HepG2 (cell line): ENCODE data around the gene DENND2A. TPM values are rescaled to one million over a fixed set of nuclear protein-coding genes. Genes with fewer than 3 reads are reported as not detected.

Experiments
- ATAC-seq: fragments of 200-7000 bp; cut with Tn5 transposase; 3 replicates; pipeline ENCODE4 v1.9.1; 2020; ENCODE audit warnings: mild to moderate bottlenecking, moderate library complexity
- BruUV-seq: library from RNA; stranded (reverse); fragments of 400-500 nt; replicated peaks from 2 replicates; lab custom pipeline; 2021; lab: Mats Ljungman, UMichigan
- CTCF ChIA-PET: fragments of 300-600 bp; formaldehyde crosslinking; extraction: SDS; loops from one replicate; lab custom pipeline; 2021; ENCODE audit warnings: low total read pairs, inconsistent platforms, low intra/inter-chr PET ratio; lab: Yijun Ruan, JAX
- POLR2A ChIA-PET: fragments of 350-600 bp; sonication (Branson Sonifier 250); formaldehyde crosslinking; loops from one replicate; lab custom pipeline; 2020; ENCODE audit warnings: antibody characterized with exemption, inconsistent platforms; lab: Yijun Ruan, JAX
- DNase-seq: peaks from one replicate; pipeline ENCODE4 v3.0.0-alpha.2; 2015; ENCODE audit warnings: low spot score
- FAIRE-seq: peaks from 3 replicates; lab custom pipeline; 2011; peaks lifted over from hg19 to GRCh38; lab: Jason Lieb, UNC
- H2AFZ ChIP-seq: one replicate; pipeline ENCODE4 v1.6.1; 2011; ENCODE audit warnings: low read length, inconsistent platforms
- H3K27ac ChIP-seq: fragments of 300-600 bp; 3 replicates; pipeline ENCODE4 v1.8.0; 2011; ENCODE audit warnings: mixed run types, mild to moderate bottlenecking, mixed read lengths, low read length, inconsistent platforms; ENCODE audit not compliant: insufficient read depth; ENCODE audit errors: extremely low read length
- H3K27me3 ChIP-seq, 2 experiments: fragments of 200-600 bp in 1 of 2; 2 replicates in 1 of 2; 3 replicates in 1 of 2; pipeline versions ENCODE4 v1.6.0 to v1.8.0; 2011; ENCODE audit warnings: low read length in 2 of 2, mild to moderate bottlenecking in 2 of 2, moderate library complexity in 2 of 2, inconsistent platforms in 1 of 2; ENCODE audit not compliant: insufficient read depth in 2 of 2, control insufficient read depth in 1 of 2
- H3K36me3 ChIP-seq, 2 experiments: fragments of 200-600 bp in 1 of 2; replicated peaks in 1 of 2; 2 replicates in 1 of 2; 3 replicates in 1 of 2; pipeline versions ENCODE4 v1.5.1 to v1.8.0; 2011; ENCODE audit warnings: low read length in 2 of 2, inconsistent platforms in 1 of 2; ENCODE audit not compliant: insufficient read depth in 2 of 2, control insufficient read depth in 1 of 2
- H3K4me1 ChIP-seq: 2 replicates; pipeline ENCODE4 v1.5.1; 2012; ENCODE audit warnings: low read length, inconsistent platforms; ENCODE audit not compliant: insufficient read depth
- H3K4me2 ChIP-seq: 2 replicates; pipeline ENCODE4 v1.6.0; 2011; ENCODE audit warnings: low read depth, low read length, inconsistent platforms
- H3K4me3 ChIP-seq, 3 experiments: fragments of 200-600 bp in 1 of 3; sonication (generic), shearing (Covaris generic) in 1 of 3; replicated peaks in 1 of 3; 2 replicates each; pipeline ENCODE4 v1.5.1; 2011 to 2016; ENCODE audit warnings: low read length in 3 of 3, inconsistent platforms in 2 of 3, low read depth in 2 of 3, mild to moderate bottlenecking in 2 of 3, control low read depth in 1 of 3, mixed read lengths in 1 of 3; ENCODE audit not compliant: insufficient read depth in 1 of 3
- H3K79me2 ChIP-seq: one replicate; pipeline ENCODE4 v1.6.1; 2011; ENCODE audit warnings: low read length, inconsistent platforms; ENCODE audit not compliant: insufficient read depth
- H3K9ac ChIP-seq: 2 replicates; pipeline ENCODE4 v1.6.0; 2011; ENCODE audit warnings: mild to moderate bottlenecking, low read depth, low read length, inconsistent platforms; ENCODE audit not compliant: insufficient read depth
- H3K9me3 ChIP-seq: 2 replicates; pipeline ENCODE4 v1.5.1; 2012; ENCODE audit warnings: mild to moderate bottlenecking, low read length
- H4K20me1 ChIP-seq: 2 replicates; pipeline ENCODE4 v1.6.0; 2011; ENCODE audit warnings: inconsistent platforms, mild to moderate bottlenecking, low read length, moderate library complexity; ENCODE audit not compliant: insufficient read depth
- ATF7-NPFF ChIP-seq: sonication (generic); formaldehyde crosslinking; IDR thresholded peaks from 2 replicates; pipeline ENCODE4 v1.8.1; 2023; ENCODE audit warnings: mild to moderate bottlenecking, low read depth, missing genetic modification reagents, moderate library complexity
- DMAP1 ChIP-seq: IDR thresholded peaks from 2 replicates; pipeline ENCODE4 v1.6.1; 2016
- FOSL1 ChIP-seq: sonication (generic); formaldehyde crosslinking; IDR thresholded peaks from 2 replicates; pipeline ENCODE4 v1.9.0; 2021; ENCODE audit warnings: missing genetic modification reagents, borderline replicate concordance
- HNRNPLL ChIP-seq: fragments of 200-400 bp; formaldehyde crosslinking; IDR thresholded peaks from 2 replicates; pipeline ENCODE4 v1.6.1; 2017; ENCODE audit warnings: mild to moderate bottlenecking, low read depth, low read length; ENCODE audit not compliant: poor library complexity, severe bottlenecking
- MIER3 ChIP-seq: IDR thresholded peaks from 2 replicates; pipeline ENCODE4 v1.6.1; 2016; ENCODE audit warnings: missing compliant biosample characterization, borderline replicate concordance
- MTF1 ChIP-seq: sonication (generic); formaldehyde crosslinking; IDR thresholded peaks from 2 replicates; pipeline ENCODE4 v1.5.0; 2020; ENCODE audit warnings: missing genetic modification reagents
- NFYB ChIP-seq: sonication (generic); formaldehyde crosslinking; IDR thresholded peaks from 2 replicates; pipeline ENCODE4 v1.4.0; 2020; ENCODE audit warnings: missing genetic modification reagents
- PLRG1 ChIP-seq: fragments of 450-650 bp; conservative IDR thresholded peaks from 2 replicates; pipeline ENCODE4 v1.6.1; 2016
- PRMT3 ChIP-seq: sonication (generic); formaldehyde crosslinking; IDR thresholded peaks from 2 replicates; pipeline ENCODE4 v1.8.1; 2022; ENCODE audit warnings: low read depth, mild to moderate bottlenecking, moderate library complexity, missing genetic modification reagents, borderline replicate concordance
- REPIN1 ChIP-seq: sonication (generic); formaldehyde crosslinking; IDR thresholded peaks from 2 replicates; pipeline ENCODE4 v1.8.0; 2022; ENCODE audit warnings: missing genetic modification reagents, low read depth, mild to moderate bottlenecking, borderline replicate concordance
- SETDB1 ChIP-seq: sonication (generic); formaldehyde crosslinking; IDR thresholded peaks from 2 replicates; pipeline ENCODE4 v1.5.1; 2020; ENCODE audit warnings: missing genetic modification reagents, mild to moderate bottlenecking, borderline replicate concordance
- TBL1XR1 ChIP-seq: fragments of 150-350 bp; IDR thresholded peaks from 2 replicates; pipeline ENCODE4 v1.6.1; 2014; ENCODE audit warnings: borderline replicate concordance, low read length; ENCODE audit not compliant: partially characterized antibody
- TEAD2 ChIP-seq: sonication (generic); formaldehyde crosslinking; IDR thresholded peaks from 2 replicates; pipeline ENCODE4 v1.9.0; 2021; ENCODE audit warnings: missing genetic modification reagents
- ZBTB20 ChIP-seq: sonication (generic); formaldehyde crosslinking; IDR thresholded peaks from 2 replicates; pipeline ENCODE4 v1.8.1; 2023; ENCODE audit warnings: missing genetic modification reagents, low read depth, mild to moderate bottlenecking, borderline replicate concordance
- ZIK1 ChIP-seq: sonication (generic); formaldehyde crosslinking; IDR thresholded peaks from 2 replicates; pipeline ENCODE4 v1.5.0; 2020; ENCODE audit warnings: mild to moderate bottlenecking, low read depth, missing genetic modification reagents, borderline replicate concordance
- ZNF441 ChIP-seq: sonication (generic); formaldehyde crosslinking; IDR thresholded peaks from 2 replicates; pipeline ENCODE4 v1.7.0; 2021; ENCODE audit warnings: missing genetic modification reagents, borderline replicate concordance
- ZNF562 ChIP-seq: sonication (generic); formaldehyde crosslinking; IDR thresholded peaks from 2 replicates; pipeline ENCODE4 v1.8.0; 2022; ENCODE audit warnings: missing genetic modification reagents, borderline replicate concordance
- ZNF569 ChIP-seq: sonication (generic); formaldehyde crosslinking; IDR thresholded peaks from 2 replicates; pipeline ENCODE4 v1.5.0; 2020; ENCODE audit warnings: mild to moderate bottlenecking, missing genetic modification reagents, moderate library complexity, borderline replicate concordance
- ZNF598 ChIP-seq: sonication (generic); formaldehyde crosslinking; IDR thresholded peaks from 2 replicates; pipeline ENCODE4 v1.5.1; 2020; ENCODE audit warnings: mild to moderate bottlenecking, missing genetic modification reagents, borderline replicate concordance
- ZNF678 ChIP-seq: sonication (generic); formaldehyde crosslinking; IDR thresholded peaks from 2 replicates; pipeline ENCODE4 v1.4.0; 2020; ENCODE audit warnings: mild to moderate bottlenecking, missing genetic modification reagents
- ZSCAN21 ChIP-seq: sonication (generic); formaldehyde crosslinking; IDR thresholded peaks from 2 replicates; pipeline ENCODE4 v1.8.0; 2022; ENCODE audit warnings: mild to moderate bottlenecking, missing genetic modification reagents, moderate library complexity, borderline replicate concordance
- WGBS: methylation state at CpG from one replicate; pipeline ENCODE4 v1.1.6; 2017; ENCODE audit warnings: low lambda C conversion rate; 5-methylcytosine and 5-hydroxymethylcytosine counted together
- in situ Hi-C: cut with HindIII; loops from 2 replicates; pipeline ENCODE4 v1.10.0; 2017; ENCODE audit warnings: low pct_unique_long_range_greater_than_20kb; ENCODE audit not compliant: extremely low pct_ligation_motif_present
- intact Hi-C: fragments of 100-400 bp; cut with micrococcal nuclease; formaldehyde crosslinking; loops from one replicate; pipeline ENCODE4 v1.10.0; 2022; ENCODE audit not compliant: unreplicated experiment
- polyA plus RNA-seq, 8 experiments: library from polyadenylated mRNA; depleted of rRNA in 3 of 8; stranded (reverse) in 7 of 8; unstranded in 1 of 8; fragments of >200 nt; fragmentation: Illumina TruSeq in 4 of 8; extraction: Trizol in 4 of 8; gene quantifications; 2 replicates each; pipeline versions ENCODE4 v1.2.1 to v1.2.3, GENCODE V29; 2011 to 2016; ENCODE audit warnings: low read depth in 4 of 8, missing spikeins in 1 of 8, mixed read lengths in 1 of 8; ENCODE audit not compliant: insufficient read depth in 1 of 8
- total RNA-seq, 5 experiments: library from RNA; depleted of rRNA; stranded (reverse); fragments of >200 nt; fragmentation: Illumina TruSeq; extraction: Trizol; gene quantifications; 2 replicates each; pipeline ENCODE4 v1.2.3, GENCODE V29; 2016; ENCODE audit warnings: low read depth in 1 of 5
- TF ChIP-seq, protein P1 (sequence below): sonication (generic); formaldehyde crosslinking; IDR thresholded peaks from 2 replicates; pipeline ENCODE4 v1.5.0; 2020; ENCODE audit warnings: mild to moderate bottlenecking, missing genetic modification reagents

DENND2A gene
- total and polyA plus RNA-seq, 2 of the 13 experiments (the other 11 are each of a cell fraction or from before 2014, with no cell fraction given), result not detected

DNA sequence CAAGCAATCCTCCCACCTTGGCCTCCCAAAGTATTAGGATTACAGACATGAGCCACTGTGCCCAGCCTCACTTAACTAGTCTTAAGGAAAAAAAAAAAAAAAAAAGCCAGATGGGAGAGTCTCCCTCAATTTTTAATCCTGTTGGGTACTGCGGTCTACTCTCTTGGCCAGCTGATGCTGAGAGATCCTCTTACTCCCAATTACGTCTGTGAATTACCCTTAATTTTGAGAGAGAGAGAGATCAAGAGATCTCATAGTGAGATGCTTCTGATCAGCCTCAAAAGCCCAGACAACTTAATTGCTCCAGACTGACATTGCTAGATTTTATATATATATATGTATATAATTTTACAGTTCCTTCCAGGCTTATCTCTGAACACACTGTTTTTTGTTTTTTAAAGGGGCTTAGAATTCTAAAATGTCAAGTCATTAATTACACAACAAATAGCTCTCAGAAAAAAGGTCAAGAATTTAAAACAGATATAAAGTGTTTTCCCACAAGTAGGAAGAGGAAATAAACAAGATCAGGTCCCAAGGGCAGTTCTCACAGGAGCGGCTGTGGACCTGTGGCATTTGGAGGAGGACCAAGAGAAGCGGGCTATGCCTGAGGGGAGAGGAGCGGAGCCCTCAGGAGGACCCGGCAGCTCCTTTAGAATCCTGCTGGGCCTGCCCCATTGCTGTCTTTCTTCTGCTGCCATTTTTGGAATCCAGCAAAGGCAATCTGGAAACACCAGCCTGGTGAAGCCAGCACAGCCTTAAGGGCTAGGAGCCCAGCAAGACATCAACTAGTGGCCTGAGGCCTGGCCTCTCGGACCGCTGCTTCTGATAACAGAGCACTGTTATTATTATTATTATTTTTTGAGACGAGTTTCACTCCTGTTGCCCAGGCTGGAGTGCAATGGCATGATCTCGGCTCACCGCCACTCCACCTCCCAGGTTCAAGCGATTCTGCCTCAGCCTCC is 30.1 kb downstream of the DENND2A start (continued):
- TF ChIP-seq, protein P1, sequence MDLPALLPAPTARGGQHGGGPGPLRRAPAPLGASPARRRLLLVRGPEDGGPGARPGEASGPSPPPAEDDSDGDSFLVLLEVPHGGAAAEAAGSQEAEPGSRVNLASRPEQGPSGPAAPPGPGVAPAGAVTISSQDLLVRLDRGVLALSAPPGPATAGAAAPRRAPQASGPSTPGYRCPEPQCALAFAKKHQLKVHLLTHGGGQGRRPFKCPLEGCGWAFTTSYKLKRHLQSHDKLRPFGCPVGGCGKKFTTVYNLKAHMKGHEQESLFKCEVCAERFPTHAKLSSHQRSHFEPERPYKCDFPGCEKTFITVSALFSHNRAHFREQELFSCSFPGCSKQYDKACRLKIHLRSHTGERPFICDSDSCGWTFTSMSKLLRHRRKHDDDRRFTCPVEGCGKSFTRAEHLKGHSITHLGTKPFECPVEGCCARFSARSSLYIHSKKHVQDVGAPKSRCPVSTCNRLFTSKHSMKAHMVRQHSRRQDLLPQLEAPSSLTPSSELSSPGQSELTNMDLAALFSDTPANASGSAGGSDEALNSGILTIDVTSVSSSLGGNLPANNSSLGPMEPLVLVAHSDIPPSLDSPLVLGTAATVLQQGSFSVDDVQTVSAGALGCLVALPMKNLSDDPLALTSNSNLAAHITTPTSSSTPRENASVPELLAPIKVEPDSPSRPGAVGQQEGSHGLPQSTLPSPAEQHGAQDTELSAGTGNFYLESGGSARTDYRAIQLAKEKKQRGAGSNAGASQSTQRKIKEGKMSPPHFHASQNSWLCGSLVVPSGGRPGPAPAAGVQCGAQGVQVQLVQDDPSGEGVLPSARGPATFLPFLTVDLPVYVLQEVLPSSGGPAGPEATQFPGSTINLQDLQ, result no peak
- TF ChIP-seq ZNF441 (no peak), ZNF598 (CRISPR knock-in tag) (no peak), TBL1XR1 (no peak), MTF1 (CRISPR knock-in tag) (no peak), ATF7-NPFF (CRISPR knock-in tag) (no peak), ZNF678 (CRISPR knock-in tag) (no peak), ZSCAN21 (CRISPR knock-in tag) (no peak), PLRG1 (no peak), DMAP1 (CRISPR knock-in tag) (no peak)

DNA sequence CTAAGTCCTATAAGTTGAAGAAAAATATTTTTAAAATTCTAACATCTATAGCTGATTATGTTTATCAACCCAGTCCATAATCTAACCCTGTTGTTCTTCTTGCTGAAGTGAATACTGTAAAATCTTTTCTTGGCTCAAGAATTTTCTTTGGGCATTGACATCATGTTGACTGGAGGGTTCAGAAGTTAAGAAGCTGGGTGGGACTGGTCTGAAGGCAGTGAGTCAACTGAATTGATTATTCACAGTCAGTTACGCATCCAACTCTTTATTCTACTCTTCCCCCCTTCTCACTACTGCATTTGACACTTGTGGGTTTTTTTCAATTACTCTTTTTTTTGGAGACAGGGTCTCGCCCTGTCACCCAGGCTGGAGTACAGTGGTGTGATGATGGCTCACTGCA is 31.0 kb downstream of the DENND2A start:
- WGBS, result 45% methylated on average over 2 of the region's 2 CpGs
- Histone ChIP-seq H3K27ac (no peak overlapping the region), H3K9me3 (no peaks in the 10 kb centered on the region), H4K20me1 (no peaks in the 10 kb centered on the region), H3K36me3 (no peaks in the 10 kb centered on the region), H2AFZ (no peak overlapping the region), H3K79me2 (no peaks in the 10 kb centered on the region), H3K4me1 (peaks cover 5% of the 10 kb centered on the region), H3K4me3 (no peak overlapping the region), H3K27me3 (0 out of 5 replicates have a peak, but pooled peaks cover 0 to 7% of the 10 kb centered on the region in 2 experiments), H3K9ac (no peak overlapping the region), H3K4me2 (no peak overlapping the region)
- no peak for DNase-seq
- in situ Hi-C loops, result no loop called here
- ChIA-PET POLR2A (no interaction called here), CTCF (no interaction called here)
- no peak for FAIRE-seq
- BruUV-seq, result no TSS peak
- no peak for ATAC-seq
- intact Hi-C loops, result no loop called here
- TF ChIP-seq ZIK1 (CRISPR knock-in tag) (no peak), ZNF562 (no peak), ZBTB20 (CRISPR knock-in tag) (no peak), NFYB (CRISPR knock-in tag) (no peak), REPIN1 (no peak), MIER3 (no peak), ZNF569 (no peak), TEAD2 (CRISPR knock-in tag) (no peak), PRMT3 (no peak), HNRNPLL (no peak), FOSL1 (CRISPR knock-in tag) (no peak), SETDB1 (CRISPR knock-in tag) (no peak)
